ENCODE data around the gene TTLL8.

Gene TTLL8

DNA sequence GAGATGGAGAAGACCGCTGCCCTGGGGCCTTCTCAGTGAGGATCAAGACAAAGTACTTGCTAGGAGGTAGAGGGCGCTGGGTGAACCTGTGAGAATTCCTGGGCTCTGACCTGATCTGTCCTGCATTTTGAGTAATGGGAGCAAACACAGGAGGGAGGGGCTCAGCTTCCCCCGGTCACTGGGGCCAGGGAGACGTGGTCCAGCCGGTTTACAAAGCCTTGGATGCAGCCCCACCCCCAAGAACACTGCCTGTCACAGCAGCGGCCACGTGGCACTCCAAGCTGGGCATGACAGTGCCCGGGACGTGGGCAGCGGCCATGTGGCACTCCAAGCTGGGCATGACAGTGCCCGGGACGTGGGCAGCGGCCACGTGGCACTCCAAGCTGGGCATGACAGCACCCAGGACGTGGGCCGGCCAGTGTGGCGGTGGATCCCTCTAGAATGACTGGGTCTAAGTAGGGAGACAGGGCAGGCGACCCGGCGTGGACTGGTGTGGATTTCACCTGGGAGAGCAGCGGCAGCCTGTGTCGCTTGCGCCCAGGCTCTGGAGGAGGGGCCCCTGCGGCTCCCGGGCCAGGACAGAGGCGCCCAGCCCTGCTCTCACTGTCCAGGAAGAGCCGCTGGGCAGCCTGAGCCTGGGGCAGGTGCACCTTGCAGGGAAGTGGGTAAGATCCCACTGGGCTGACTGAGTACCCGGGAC is 2.5 kb upstream of the TTLL8 start:
- DNase-seq = no peak

- no peak for DNase-seq
Observed at GRCh38 chr22:50059881-50060262, 1.8 kb upstream of the TTLL8 start.

DNA sequence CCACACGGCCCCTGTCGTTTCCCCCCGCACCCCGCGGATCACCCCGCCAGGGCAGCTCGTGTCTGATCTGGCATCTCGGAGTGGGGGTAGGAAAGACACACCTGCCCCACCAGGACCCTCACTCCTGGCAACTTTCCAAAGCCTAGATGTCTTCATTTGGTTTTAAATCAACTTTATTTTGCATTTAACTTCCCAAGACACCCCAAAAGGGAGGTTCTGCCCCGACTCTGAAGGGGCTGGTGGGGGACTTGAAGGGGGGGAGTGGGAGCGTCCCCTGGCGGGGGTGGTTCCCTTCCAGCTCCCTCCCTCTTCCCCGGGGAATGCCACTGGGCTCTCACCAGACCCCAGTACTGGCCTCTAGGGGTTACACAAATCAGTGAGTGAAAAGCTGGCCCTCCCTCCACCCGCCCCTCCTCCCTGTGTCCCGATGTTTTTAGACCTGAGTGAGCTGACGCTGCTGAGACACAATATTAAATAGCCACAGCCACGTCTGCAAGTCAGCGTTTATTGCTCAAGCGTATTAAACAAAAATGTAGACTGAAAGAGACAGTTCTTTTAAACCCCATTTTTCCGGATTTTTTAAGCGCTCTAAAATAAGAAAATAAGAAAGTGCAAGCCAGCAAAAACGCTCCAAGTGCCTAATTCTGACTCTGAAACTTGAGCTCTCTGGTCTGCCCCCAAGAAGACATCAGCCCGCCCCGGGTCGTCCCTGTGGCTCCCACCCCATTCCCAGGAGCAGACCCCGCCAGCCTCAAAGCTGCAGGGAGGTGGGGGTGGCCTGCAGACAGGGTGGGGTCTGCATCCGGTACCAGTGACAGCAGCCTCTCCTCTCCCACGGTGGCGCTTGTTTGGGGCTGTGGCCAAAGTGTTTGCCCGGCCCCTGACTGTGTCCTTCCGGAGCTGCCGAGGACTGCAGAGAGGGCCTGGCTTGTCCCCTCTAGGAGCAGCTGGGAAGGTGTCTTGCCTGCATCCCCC is 1.1 kb upstream of the TTLL8 start:
- DNase-seq = no peak

DNA sequence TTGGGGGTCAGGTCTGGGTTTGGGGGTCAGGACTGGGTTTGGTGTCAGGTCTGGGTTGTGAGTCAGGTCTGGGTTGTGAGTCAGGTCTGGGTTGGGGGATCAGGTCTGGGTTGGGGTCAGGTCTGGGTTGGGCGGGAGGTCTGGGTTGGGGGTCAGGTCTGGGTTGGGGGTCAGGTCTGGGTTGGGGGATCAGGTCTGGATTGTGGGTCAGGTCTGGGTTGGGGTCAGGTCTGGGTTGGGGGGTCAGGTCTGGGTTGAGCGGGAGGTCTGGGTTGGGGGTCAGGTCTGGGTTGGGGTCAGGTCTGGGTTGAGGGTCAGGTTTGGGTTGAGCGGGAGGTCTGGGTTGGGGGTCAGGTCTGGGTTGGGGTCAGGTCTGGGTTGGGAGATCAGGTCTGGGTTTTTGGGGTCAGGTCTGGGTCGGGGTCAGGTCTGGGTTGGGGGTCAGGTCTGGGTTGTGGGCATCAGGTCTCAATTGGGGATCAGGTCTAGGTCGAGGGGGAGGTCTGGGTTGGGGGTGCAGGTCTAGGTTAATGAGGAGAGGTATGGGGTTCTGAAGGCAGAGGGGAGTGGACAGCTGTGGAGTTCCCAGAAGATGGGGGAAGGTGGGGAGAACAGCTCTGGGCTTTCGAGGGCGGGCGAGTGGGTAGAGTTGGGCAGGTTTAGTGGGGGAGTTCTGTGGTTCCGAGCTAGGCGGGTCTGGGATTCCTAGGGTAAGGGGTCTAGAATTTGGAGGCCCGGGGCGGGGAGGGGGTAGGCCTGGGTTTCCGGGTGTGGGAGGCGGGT is 629 bp downstream of the TTLL8 start:
- DNase-seq = no peak

GRCh38 chr22:50056214-50056972 is 1.7 kb downstream of the TTLL8 start:
- no peak for DNase-seq

DNA sequence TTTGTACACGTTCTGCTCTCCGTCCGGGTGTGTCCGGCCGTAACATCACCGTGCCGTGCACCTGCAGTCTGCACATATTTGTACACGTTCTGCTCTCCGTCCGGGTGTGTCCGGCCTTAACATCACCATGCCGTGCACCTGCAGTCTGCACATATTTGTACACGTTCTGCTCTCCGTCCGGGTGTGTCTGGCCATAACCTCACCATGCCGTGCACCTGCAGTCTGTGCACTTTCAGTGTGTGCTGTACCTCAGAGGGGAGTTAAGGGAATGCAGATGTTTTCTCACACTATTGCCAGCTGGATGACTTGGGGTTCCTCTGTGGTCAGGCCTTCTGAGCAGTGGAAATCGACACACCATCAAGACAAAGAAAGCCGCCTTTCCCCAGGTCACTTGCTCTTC is 4.2 kb downstream of the TTLL8 start:
- DNase-seq = no peak

- DNase-seq = no peak
Observed at GRCh38 chr22:50051930-50052329, 6.2 kb downstream of the TTLL8 start.

- DNase-seq = no peak
Observed at GRCh38 chr22:50049299-50050195, 8.6 kb downstream of the TTLL8 start.

DNA sequence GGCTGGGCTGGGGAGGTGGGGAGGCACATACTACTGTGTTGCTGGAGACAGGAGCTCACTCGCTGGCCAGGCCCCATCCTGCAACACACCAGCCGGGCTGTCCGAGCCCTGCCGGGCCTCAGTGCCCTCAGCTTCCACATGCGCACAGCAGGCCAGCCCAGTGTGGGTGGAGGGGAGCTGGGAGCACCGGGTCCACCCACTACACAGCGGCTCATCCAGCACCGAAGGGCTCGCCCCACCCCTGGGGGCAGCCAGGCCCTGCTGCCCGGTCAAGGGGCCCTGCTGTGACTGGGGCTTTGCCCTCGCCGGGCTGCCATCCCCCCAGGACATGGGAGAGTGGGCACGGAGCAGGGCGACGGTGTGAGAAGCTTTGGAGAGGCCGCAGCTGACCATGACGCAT is 9.3 kb downstream of the TTLL8 start:
- DNase-seq = no peak

GRCh38 chr22:50048061-50048765 is 9.9 kb downstream of the TTLL8 start:
- DNase-seq = no peak

DNA sequence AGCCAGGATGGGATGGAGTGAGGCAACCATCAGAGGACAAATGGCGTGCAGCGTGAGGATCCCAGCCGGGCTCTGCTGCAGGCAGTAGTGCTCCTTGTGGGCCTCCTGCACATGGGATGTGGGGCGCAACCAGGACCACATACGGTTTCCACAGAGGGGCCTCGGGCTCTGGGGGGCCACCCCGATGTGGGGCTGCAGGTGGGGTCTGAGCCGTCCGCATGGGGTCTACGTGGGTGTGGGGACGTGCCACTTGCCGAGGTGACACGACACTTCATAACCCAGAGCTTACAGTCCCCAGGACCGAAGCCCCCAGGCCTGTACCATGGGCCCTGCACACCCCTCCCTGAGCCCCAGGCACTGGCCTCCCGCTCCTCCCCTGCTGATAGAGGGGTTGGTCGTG is 10.8 kb downstream of the TTLL8 start:
- DNase-seq = no peak

DNA sequence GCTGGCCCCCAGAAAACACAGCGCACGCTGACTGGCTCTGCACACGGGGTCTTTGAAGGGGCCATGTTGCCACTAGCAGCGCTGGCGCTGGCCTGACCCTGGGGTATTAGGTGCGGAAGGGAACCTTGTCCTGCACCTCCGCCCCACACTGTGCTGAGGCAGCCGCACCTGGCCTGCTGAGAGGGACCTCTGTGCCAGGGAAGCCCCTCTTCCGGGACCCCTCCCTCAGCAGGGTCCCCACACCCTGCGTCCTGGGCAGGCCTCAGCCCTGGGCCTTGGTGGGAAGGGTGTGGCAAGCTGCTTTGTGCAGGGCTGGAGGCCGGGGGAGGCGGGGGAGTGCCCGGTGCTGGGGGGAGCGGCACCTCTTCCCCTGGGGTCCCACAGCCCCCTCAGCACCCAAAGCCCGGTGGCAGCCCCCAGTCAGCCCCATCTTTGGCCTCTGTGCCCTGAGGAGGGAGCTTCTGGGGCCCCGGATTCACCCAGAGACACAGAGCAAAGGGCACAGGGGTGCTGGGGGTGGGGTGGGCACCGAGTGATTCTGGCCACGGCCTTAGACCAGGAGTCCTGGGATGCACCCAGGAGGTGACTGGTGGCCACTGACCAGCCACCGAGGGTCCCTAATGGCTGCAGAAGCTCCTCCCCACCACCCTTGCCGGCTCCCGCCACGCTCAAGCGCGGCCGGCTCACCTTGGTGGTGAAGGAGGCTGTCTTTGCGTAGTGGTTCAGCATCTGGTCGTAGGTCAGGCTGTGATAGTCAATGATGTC is 11.4 kb downstream of the TTLL8 start:
- DNase-seq = no peak

- DNase-seq = no peak
Observed at GRCh38 chr22:50046019-50046415, 12.1 kb downstream of the TTLL8 start.

- DNase-seq = no peak
Observed at GRCh38 chr22:50045211-50046018, 12.7 kb downstream of the TTLL8 start.

DNA sequence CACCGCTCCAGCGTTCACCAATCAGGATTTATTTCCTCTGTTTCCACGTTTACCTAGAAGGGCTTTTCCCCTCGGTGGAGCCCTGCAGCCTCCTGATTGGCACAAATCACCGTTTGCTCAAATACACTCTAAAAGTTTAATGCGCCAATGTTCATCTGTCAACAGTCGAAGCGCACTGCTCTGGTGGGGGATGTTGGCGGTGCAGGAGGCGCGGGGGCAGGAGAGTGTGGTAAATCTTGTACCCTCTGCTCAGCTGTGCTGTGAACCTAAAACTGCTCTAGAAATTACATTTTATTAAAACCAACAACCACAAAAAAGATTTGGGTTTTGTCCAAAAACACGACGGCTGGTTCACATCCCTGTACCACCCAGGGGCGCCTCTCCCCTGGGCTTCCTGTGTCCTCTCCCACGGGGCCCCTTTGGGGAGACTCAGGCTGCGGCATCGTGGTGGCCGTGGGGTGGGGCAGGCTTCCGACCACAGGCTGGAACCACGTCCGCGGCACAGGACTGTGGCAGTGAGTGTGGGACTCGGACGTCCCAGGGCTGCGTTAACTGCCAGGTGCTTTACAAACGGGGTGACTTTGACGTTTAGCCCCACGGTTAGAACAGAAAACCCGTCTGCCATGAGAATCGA is 13.5 kb downstream of the TTLL8 start:
- DNase-seq = no peak

GRCh38 chr22:50041361-50042065 is 16.6 kb downstream of the TTLL8 start:
- no peak for DNase-seq

- DNase-seq = no peak
Observed at GRCh38 chr22:50040717-50041116, 17.4 kb downstream of the TTLL8 start.

All from activated naive CD4-positive, alpha-beta T cell treated with anti-CD3 and anti-CD28 coated beads, Interleukin-2, amount 50 U/mL, for 16 hours (primary cell).